SK-N-SH (cell line): ENCODE data around the gene PCDHGA1. TPM values are rescaled to one million over a fixed set of nuclear protein-coding genes. Genes with fewer than 3 reads are reported as not detected.

Experiments
- CTCF ChIA-PET: fragments of 300-600, 350-600 bp; formaldehyde crosslinking; extraction: SDS; loops from one replicate; lab custom pipeline; 2021; lab: Yijun Ruan, JAX
- POLR2A ChIA-PET: fragments of 350-600 bp; sonication (Branson Sonifier 250); formaldehyde crosslinking; extraction: SDS; loops from one replicate; lab custom pipeline; 2020; ENCODE audit warnings: antibody characterized with exemption, inconsistent platforms; lab: Yijun Ruan, JAX
- DNase-seq: peaks from one replicate; pipeline ENCODE4 v3.0.0; 2012
- H2AFZ ChIP-seq: fragments of 200-600 bp; sonication (generic); 2 replicates; pipeline ENCODE4 v1.8.1; 2016; ENCODE audit warnings: antibody characterized with exemption, mild to moderate bottlenecking, low read depth
- H3F3A ChIP-seq: fragments of 200-600 bp; sonication (generic); replicated peaks from 2 replicates; pipeline ENCODE3; 2016; ENCODE audit warnings: antibody characterized with exemption, mild to moderate bottlenecking; ENCODE audit not compliant: insufficient read depth
- H3K27ac ChIP-seq, 2 experiments: fragments of 200-500 bp in 1 of 2; fragments of 200-600 bp in 1 of 2; sonication (Bioruptor generic) in 1 of 2; sonication (generic), shearing (Covaris generic) in 1 of 2; 2 replicates each; pipeline versions ENCODE4 v1.5.1 to v1.6.1; 2014 to 2016; ENCODE audit warnings: low read depth in 2 of 2, inconsistent platforms in 1 of 2, low read length in 1 of 2, mild to moderate bottlenecking in 1 of 2, mixed read lengths in 1 of 2
- H3K27me3 ChIP-seq: fragments of 200-600 bp; sonication (generic), shearing (Covaris generic); 2 replicates; pipeline ENCODE4 v1.6.1; 2016; ENCODE audit warnings: mixed run types; ENCODE audit not compliant: insufficient read depth
- H3K36me3 ChIP-seq, 2 experiments: fragments of 200-500 bp in 1 of 2; fragments of 200-600 bp in 1 of 2; sonication (Bioruptor generic) in 1 of 2; sonication (generic) in 1 of 2; replicated peaks in 1 of 2; 2 replicates each; pipeline versions ENCODE3 to v1.5.1; 2014 to 2016; ENCODE audit warnings: low read length in 1 of 2, mild to moderate bottlenecking in 1 of 2; ENCODE audit not compliant: insufficient read depth in 2 of 2, control insufficient read depth in 1 of 2
- H3K4me1 ChIP-seq, 2 experiments: fragments of 200-500 bp in 1 of 2; fragments of 200-600 bp in 1 of 2; sonication (Bioruptor generic) in 1 of 2; sonication (generic), shearing (Covaris generic) in 1 of 2; 2 replicates each; pipeline versions ENCODE4 v1.5.1 to v1.6.1; 2014 to 2016; ENCODE audit warnings: low read depth in 1 of 2, low read length in 1 of 2, mixed run types in 1 of 2; ENCODE audit not compliant: insufficient read depth in 2 of 2, control insufficient read depth in 1 of 2
- H3K4me2 ChIP-seq: fragments of 200-600 bp; sonication (generic), shearing (Covaris generic); 2 replicates; pipeline ENCODE4 v1.6.1; 2017; ENCODE audit warnings: mixed run types
- H3K4me3 ChIP-seq, 2 experiments: fragments of 200-500 bp in 1 of 2; fragments of 200-600 bp in 1 of 2; sonication (Bioruptor generic) in 1 of 2; sonication (generic), shearing (Covaris generic) in 1 of 2; 2 replicates each; pipeline versions ENCODE4 v1.5.1 to v1.8.1; 2014 to 2016; ENCODE audit warnings: low read depth in 2 of 2, inconsistent platforms in 1 of 2, low read length in 1 of 2, mild to moderate bottlenecking in 1 of 2, mixed read lengths in 1 of 2, moderate library complexity in 1 of 2
- H3K79me2 ChIP-seq: fragments of 200-600 bp; sonication (generic); 2 replicates; pipeline ENCODE4 v1.8.1; 2017; ENCODE audit warnings: mild to moderate bottlenecking; ENCODE audit not compliant: insufficient read depth
- H3K9ac ChIP-seq: fragments of 200-600 bp; sonication (generic); 2 replicates; pipeline ENCODE4 v1.6.1; 2017; ENCODE audit warnings: mixed run types
- H3K9me2 ChIP-seq: fragments of 200-600 bp; sonication (generic); 2 replicates; pipeline ENCODE4 v1.6.1; 2017; ENCODE audit warnings: mixed run types
- H3K9me3 ChIP-seq: fragments of 200-600 bp; sonication (generic); 2 replicates; pipeline ENCODE4 v1.6.1; 2017; ENCODE audit warnings: mixed run types, mild to moderate bottlenecking, moderate library complexity
- H4K20me1 ChIP-seq: fragments of 200-600 bp; sonication (generic); 2 replicates; pipeline ENCODE4 v1.6.1; 2017; ENCODE audit warnings: mild to moderate bottlenecking, mixed run types; ENCODE audit not compliant: insufficient read depth
- ELF1 ChIP-seq: IDR thresholded peaks from 2 replicates; pipeline ENCODE4 v1.4.0; 2012
- EZH2phosphoT487 ChIP-seq: fragments of 200-600 bp; sonication (generic); IDR thresholded peaks from 2 replicates; pipeline ENCODE4 v1.6.1; 2017; ENCODE audit warnings: low read depth, mixed run types, mild to moderate bottlenecking, antibody characterized with exemption, moderate library complexity, borderline replicate concordance
- FOXJ3 ChIP-seq: sonication (generic); formaldehyde crosslinking; IDR thresholded peaks from 2 replicates; pipeline ENCODE4 v1.5.1; 2020; ENCODE audit warnings: mild to moderate bottlenecking, missing genetic modification reagents
- FOXM1 ChIP-seq: IDR thresholded peaks from 2 replicates; pipeline ENCODE4 v1.4.0; 2012; ENCODE audit warnings: low read depth, mild to moderate bottlenecking
- GABPA ChIP-seq: IDR thresholded peaks from 2 replicates; pipeline ENCODE4 v1.4.0; 2012; ENCODE audit warnings: low read depth, mild to moderate bottlenecking
- JUND ChIP-seq: IDR thresholded peaks from 2 replicates; pipeline ENCODE4 v1.4.0; 2012
- MEF2A ChIP-seq: IDR thresholded peaks from 2 replicates; pipeline ENCODE4 v1.4.0; 2012; ENCODE audit warnings: low read depth, borderline replicate concordance
- MXI1 ChIP-seq: IDR thresholded peaks from 2 replicates; pipeline ENCODE4 v1.6.1; 2012; ENCODE audit warnings: mild to moderate bottlenecking, low read depth, low read length, improper control_type of control experiment
- NRF1 ChIP-seq: IDR thresholded peaks from 2 replicates; pipeline ENCODE4 v1.6.1; 2012; ENCODE audit warnings: low read depth, mild to moderate bottlenecking, low read length
- POLR2AphosphoS5 ChIP-seq: IDR thresholded peaks from 2 replicates; pipeline ENCODE4 v1.6.1; 2012; ENCODE audit warnings: low read depth, low read length
- RCOR1 ChIP-seq: fragments of 150-350 bp; IDR thresholded peaks from 2 replicates; pipeline ENCODE4 v1.6.1; 2017; ENCODE audit warnings: antibody characterized with exemption, low read length
- RXRA ChIP-seq: IDR thresholded peaks from 2 replicates; pipeline ENCODE4 v1.4.0; 2012; ENCODE audit warnings: low read depth, mild to moderate bottlenecking, borderline replicate concordance
- TAF1 ChIP-seq: IDR thresholded peaks from 2 replicates; pipeline ENCODE4 v1.6.1; 2012; ENCODE audit warnings: low read depth, mild to moderate bottlenecking, low read length, moderate library complexity, borderline replicate concordance
- YY1 ChIP-seq: IDR thresholded peaks from 2 replicates; pipeline ENCODE4 v1.4.0; 2012; ENCODE audit warnings: low read depth, mild to moderate bottlenecking
- WGBS: methylation state at CpG from one replicate; pipeline ENCODE4 v1.1.6; 2017; ENCODE audit warnings: low lambda C conversion rate; 5-methylcytosine and 5-hydroxymethylcytosine counted together
- polyA plus RNA-seq, 3 experiments: library from polyadenylated mRNA; depleted of rRNA; stranded (reverse); fragments of >200 nt; gene quantifications; 2 replicates each; pipeline ENCODE4 v1.2.3, GENCODE V29; 2012
- TF ChIP-seq, protein P1 (sequence below): IDR thresholded peaks from 2 replicates; pipeline ENCODE4 v1.4.0; 2012; ENCODE audit warnings: low read depth, borderline replicate concordance
- TF ChIP-seq, protein P2 (sequence below): fragments of 150-350 bp; IDR thresholded peaks from 2 replicates; pipeline ENCODE4 v1.6.1; 2016; ENCODE audit warnings: mild to moderate bottlenecking, low read depth, low read length
- TF ChIP-seq, protein P3 (sequence below): IDR thresholded peaks from 2 replicates; pipeline ENCODE4 v1.6.1; 2012; ENCODE audit warnings: mild to moderate bottlenecking, low read depth, low read length, moderate library complexity

Gene PCDHGA1
- polyA plus RNA-seq, 1 of the 3 experiments (the other 2 are of a cell fraction), result 1.2 TPM

DNA sequence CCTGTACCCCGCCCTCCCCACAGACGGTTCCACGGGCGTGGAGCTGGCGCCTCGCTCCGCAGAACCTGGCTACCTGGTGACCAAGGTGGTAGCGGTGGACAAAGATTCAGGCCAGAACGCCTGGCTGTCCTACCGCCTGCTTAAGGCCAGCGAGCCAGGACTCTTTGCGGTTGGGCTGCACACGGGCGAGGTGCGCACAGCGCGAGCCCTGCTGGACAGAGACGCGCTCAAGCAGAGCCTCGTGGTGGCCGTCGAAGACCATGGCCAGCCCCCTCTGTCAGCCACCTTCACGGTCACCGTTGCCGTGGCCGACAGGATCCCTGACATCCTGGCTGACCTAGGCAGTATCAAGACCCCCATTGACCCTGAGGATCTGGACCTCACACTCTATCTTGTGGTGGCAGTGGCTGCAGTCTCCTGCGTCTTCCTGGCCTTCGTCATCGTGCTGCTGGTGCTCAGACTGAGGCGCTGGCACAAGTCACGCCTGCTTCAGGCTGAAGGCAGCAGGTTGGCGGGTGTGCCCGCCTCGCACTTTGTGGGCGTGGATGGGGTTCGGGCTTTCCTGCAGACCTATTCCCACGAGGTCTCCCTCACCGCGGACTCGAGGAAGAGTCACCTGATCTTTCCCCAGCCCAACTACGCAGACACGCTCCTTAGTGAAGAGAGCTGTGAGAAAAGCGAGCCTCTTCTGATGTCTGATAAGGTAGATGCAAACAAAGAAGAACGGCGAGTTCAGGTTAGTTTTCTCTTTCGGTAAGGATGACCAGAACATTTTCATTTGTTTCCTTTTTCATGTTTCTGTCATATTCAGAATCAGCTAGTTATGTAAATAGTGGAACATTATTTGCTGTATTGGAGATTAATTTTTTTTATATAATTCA is 35.9 kb downstream of the PCDHGA1 start:
- Histone ChIP-seq H3K9me2 (no peaks in the 10 kb centered on the region), H3K4me3 (peak overlapping the region in 1 of 2 experiments; percentile 12; a peak in 1 of 4 replicates), H3K9ac (no peak overlapping the region), H3K27me3 (no peaks in the 10 kb centered on the region), H3K36me3 (peaks cover 0 to 12% of the 10 kb centered on the region in 2 experiments), H3K9me3 (peaks cover 7% of the 10 kb centered on the region; the same call in 1 of the 2 replicates), H3K79me2 (no peaks in the 10 kb centered on the region), H3K27ac (no peak overlapping the region), H3K4me2 (no peak overlapping the region), H3F3A (no peaks in the 10 kb centered on the region), H4K20me1 (no peaks in the 10 kb centered on the region), H3K4me1 (no peaks in the 10 kb centered on the region)
- ChIA-PET POLR2A (no interaction called here), CTCF (interaction anchor here (0.8 kb wide), 1 partner anchor 197 kb away, joined by 3 read pairs; no protein-coding TSS in a partner anchor)
- 77% methylated on average over 44 of the region's 46 CpGs for WGBS
- no peak for DNase-seq
- TF ChIP-seq MEF2A (no peak), POLR2AphosphoS5 (no peak), RXRA (no peak), FOXJ3 (no peak), ELF1 (no peak), MXI1 (no peak), RCOR1 (no peak), FOXM1 (no peak), NRF1 (no peak)
- TF ChIP-seq, all 33 proteins: peak for 0
- H2AFZ ChIP-seq, result no peak overlapping the region

DNA sequence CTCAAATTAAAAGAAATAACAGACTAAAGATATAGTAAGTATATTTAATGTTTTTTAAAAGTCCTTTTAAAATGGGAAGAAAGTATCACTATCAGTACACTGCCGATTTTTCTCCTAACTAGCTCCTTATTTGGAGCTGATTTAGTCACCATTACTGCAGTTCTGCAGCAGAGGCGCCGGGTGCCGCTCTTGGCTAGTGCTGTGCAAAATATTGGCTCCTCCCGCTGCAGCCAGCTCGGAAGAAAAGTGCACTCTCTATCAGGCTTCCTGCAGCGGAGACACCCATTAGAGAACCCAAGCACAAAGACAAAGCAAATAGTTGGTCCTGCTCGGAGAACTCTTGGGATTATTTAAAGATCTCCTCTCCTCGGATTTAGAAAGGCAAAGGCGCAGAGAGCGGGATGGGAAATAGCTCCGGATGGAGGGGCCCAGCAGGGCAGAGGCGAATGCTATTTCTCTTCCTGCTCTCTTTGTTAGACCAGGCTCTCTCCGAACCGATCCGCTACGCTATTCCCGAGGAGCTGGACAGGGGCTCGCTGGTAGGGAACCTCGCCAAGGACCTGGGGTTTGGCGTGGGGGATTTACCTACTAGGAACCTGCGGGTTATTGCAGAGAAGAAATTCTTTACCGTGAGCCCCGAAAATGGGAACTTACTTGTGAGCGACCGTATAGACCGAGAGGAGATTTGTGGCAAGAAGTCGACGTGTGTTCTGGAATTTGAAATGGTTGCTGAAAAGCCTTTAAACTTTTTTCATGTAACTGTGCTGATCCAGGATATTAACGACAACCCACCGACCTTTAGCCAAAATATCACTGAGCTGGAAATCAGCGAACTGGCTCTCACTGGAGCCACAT is 39.9 kb downstream of the PCDHGA1 start, which contains the start of gene PCDHGB3:
TSS of gene PCDHGB3 (plus strand) at position 249 of the 855 bp plus-strand sequence. CDS start at position 402, 153 bp downstream.
- no peaks in the 10 kb centered on the region for H3K27me3 ChIP-seq
- no peak within 1 kb of the TSS for H3K9ac ChIP-seq
- DNase-seq, result no peak
- CTCF ChIA-PET, result interaction anchor here (0.8 to 2.8 kb wide), 7 partner anchors 13 to 197 kb away, joined by 3 to 11 read pairs (median 4); partner anchors contain the start of gene TAF7
- H3K4me2 ChIP-seq, result no peak within 1 kb of the TSS
- 56% methylated on average over 32 of the region's 32 CpGs for WGBS
- no peaks in the 10 kb centered on the region for H3K79me2 ChIP-seq
- no peak within 1 kb of the TSS for H2AFZ ChIP-seq
- no peaks in the 10 kb centered on the region for H4K20me1 ChIP-seq
- H3F3A ChIP-seq, result no peaks in the 10 kb centered on the region
- no peaks in the 10 kb centered on the region for H3K9me2 ChIP-seq
- peaks cover 0 to 16% of the 10 kb centered on the region in 2 experiments for H3K36me3 ChIP-seq
- POLR2A ChIA-PET, result no interaction called here
- H3K4me1 ChIP-seq, result no peaks in the 10 kb centered on the region
- TF ChIP-seq EZH2phosphoT487 (no peak), JUND (no peak), YY1 (no peak), TAF1 (no peak), GABPA (no peak), NRF1 (no peak), POLR2AphosphoS5 (no peak), FOXJ3 (no peak)
- TF ChIP-seq, protein P1, sequence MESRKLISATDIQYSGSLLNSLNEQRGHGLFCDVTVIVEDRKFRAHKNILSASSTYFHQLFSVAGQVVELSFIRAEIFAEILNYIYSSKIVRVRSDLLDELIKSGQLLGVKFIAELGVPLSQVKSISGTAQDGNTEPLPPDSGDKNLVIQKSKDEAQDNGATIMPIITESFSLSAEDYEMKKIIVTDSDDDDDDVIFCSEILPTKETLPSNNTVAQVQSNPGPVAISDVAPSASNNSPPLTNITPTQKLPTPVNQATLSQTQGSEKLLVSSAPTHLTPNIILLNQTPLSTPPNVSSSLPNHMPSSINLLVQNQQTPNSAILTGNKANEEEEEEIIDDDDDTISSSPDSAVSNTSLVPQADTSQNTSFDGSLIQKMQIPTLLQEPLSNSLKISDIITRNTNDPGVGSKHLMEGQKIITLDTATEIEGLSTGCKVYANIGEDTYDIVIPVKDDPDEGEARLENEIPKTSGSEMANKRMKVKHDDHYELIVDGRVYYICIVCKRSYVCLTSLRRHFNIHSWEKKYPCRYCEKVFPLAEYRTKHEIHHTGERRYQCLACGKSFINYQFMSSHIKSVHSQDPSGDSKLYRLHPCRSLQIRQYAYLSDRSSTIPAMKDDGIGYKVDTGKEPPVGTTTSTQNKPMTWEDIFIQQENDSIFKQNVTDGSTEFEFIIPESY, result no peak
- TF ChIP-seq, protein P2, sequence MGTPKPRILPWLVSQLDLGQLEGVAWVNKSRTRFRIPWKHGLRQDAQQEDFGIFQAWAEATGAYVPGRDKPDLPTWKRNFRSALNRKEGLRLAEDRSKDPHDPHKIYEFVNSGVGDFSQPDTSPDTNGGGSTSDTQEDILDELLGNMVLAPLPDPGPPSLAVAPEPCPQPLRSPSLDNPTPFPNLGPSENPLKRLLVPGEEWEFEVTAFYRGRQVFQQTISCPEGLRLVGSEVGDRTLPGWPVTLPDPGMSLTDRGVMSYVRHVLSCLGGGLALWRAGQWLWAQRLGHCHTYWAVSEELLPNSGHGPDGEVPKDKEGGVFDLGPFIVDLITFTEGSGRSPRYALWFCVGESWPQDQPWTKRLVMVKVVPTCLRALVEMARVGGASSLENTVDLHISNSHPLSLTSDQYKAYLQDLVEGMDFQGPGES, result no peak
- TF ChIP-seq, protein P3, sequence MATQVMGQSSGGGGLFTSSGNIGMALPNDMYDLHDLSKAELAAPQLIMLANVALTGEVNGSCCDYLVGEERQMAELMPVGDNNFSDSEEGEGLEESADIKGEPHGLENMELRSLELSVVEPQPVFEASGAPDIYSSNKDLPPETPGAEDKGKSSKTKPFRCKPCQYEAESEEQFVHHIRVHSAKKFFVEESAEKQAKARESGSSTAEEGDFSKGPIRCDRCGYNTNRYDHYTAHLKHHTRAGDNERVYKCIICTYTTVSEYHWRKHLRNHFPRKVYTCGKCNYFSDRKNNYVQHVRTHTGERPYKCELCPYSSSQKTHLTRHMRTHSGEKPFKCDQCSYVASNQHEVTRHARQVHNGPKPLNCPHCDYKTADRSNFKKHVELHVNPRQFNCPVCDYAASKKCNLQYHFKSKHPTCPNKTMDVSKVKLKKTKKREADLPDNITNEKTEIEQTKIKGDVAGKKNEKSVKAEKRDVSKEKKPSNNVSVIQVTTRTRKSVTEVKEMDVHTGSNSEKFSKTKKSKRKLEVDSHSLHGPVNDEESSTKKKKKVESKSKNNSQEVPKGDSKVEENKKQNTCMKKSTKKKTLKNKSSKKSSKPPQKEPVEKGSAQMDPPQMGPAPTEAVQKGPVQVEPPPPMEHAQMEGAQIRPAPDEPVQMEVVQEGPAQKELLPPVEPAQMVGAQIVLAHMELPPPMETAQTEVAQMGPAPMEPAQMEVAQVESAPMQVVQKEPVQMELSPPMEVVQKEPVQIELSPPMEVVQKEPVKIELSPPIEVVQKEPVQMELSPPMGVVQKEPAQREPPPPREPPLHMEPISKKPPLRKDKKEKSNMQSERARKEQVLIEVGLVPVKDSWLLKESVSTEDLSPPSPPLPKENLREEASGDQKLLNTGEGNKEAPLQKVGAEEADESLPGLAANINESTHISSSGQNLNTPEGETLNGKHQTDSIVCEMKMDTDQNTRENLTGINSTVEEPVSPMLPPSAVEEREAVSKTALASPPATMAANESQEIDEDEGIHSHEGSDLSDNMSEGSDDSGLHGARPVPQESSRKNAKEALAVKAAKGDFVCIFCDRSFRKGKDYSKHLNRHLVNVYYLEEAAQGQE, result no peak
- TF ChIP-seq, all 33 proteins: peak for 0
- H3K9me3 ChIP-seq, result peaks cover 7% of the 10 kb centered on the region
- H3K4me3 ChIP-seq, result no peak within 1 kb of the TSS; a peak in 1 of 4 replicates
- H3K27ac ChIP-seq, result no peak within 1 kb of the TSS
